ENCODE data around the gene FBXO11.
A peak's percentile ranks its signal among the peaks of the same experiment; 100 is the strongest.
"Not testable (repeated sequence)": the region's sequence is repeated elsewhere in the genome, so short reads cannot be mapped to it uniquely, and the experiment has no call there.

Gene FBXO11

DNA sequence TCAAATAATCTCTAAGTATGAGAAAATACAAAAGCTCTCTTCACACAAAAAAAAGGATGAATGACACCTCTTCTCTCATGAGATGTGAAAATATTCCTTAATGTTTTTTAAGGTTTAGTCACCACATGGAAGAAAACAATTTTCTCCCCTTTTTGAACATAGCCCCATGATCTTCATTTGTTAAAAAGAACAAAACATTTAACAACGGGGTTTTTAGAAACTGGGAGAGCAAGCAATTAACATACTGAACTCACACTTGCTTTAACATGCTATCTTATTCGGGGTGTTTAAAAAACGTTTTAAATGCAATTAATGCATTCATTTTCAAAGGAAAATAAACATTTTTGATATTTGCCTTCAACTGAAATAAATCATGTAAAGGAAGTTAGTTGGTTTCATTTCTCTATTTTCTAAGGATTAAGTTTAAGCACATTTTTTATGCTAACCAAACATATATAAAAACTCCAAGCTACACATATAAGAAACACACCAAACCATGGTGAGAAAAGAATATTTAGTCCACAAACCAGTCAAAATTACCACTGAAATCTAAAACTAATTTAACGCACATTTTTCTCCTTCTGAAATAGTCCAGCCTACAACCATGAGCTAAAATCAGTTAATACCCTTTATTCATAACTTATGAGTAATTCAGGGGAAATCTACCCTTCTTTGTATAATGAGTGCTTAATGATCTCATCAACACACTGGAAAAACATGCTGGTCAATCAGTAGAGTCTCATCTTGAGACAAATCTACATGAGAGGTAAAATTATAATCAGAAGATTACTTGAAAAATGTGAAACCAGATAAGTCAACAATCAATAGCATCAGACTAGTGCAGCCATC, 8.2 kb downstream of the FBXO11 start:
- no peak for DNase-seq (ENCODE audit: low read depth)

DNA sequence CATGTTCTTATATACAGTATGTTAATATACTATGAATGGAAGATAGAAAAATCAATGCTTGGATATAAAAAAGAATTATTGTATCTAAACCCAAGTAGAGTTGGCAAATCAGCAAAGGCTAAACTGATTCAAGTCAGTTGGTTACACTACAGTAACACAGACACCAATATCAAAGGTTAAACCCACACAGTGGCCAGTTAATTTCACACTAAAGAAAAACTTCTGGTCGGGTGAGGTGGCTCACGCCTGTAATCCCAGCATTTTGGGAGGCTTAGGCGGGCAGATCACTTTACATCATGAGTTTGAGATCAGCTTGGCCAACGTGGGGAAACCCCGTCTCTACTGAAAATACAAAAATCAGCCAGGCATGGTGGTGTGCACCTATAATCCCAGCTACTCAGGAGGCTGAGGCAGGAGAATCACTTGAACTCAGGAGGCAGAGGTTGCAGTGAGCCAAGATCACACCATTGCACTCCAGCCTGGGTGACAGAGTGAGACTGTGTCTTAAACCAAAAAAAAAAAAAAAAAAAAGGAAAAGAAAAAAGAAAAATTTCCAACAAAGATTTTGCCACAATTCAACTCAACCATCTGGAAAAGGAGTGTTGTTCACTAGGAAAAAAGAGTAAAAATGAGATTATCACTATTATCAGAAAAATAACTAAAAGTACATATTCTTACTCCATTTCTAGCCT, 9.0 kb downstream of the FBXO11 start:
- DNase-seq (ENCODE audit: low read depth), result not testable (repeated sequence)

DNA sequence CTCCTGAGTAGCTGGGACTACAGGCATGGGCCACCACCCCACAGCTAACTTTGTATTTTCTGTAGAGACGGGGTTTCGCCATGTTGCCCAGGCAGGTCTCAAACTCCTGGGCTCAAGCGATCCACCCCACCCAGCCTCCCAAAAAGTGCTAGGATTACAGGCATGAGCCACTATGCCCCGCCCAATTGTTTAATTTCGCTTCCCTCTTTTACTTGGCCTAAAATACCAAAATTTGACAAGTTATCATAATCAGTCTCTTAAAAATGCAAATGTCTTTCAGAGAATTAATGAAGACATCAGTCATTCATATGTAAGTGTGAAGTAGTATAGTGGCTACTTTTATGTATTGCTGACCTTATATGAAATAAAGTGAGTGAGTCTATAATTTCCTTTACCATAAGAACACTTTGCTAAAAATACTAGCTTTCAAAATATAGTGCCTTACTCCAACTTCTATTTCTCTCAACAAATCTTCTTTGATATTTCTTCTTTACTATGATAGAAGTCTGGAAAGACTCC, 9.8 kb downstream of the FBXO11 start:
- DNase-seq (ENCODE audit: low read depth), result no peak

DNA sequence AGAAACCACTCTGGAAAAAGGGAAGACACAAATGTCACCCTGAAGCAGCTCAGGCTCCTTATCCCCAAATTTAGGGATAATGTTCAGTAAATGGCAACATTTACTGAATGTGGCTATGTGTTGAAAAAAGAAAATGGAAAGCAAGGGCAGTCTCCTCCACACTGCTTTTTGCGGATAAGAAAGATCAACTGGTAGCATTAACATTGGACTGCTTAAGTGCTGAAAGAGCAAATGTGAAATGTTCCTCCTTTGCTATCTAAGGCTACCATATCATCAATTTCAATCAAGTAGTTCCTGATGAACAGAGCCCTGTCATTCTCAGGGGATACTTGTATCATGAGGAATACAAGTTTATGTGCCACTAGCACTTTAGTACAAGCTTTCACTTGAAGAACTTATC, 12.5 kb downstream of the FBXO11 start:
- DNase-seq (ENCODE audit: low read depth), result no peak

DNA sequence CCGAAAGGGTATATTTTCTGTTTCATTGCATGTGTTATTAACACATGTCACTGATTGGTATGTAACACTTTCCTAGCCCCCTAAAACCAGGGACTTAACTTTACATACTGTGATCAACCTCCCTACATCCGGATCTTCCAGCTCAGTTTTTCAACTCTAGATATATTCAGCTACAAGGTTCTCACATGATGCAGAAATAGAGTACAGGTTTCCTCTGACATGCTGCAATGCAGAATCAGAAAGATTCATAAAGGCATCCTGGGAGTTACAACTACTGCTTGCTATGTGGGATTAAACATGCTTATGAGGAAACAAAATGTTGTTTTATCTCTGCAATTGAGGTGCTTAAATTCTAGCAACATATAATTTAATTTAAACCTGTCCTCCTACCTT, 14.0 kb downstream of the FBXO11 start:
- no peak for DNase-seq (ENCODE audit: low read depth)

DNA sequence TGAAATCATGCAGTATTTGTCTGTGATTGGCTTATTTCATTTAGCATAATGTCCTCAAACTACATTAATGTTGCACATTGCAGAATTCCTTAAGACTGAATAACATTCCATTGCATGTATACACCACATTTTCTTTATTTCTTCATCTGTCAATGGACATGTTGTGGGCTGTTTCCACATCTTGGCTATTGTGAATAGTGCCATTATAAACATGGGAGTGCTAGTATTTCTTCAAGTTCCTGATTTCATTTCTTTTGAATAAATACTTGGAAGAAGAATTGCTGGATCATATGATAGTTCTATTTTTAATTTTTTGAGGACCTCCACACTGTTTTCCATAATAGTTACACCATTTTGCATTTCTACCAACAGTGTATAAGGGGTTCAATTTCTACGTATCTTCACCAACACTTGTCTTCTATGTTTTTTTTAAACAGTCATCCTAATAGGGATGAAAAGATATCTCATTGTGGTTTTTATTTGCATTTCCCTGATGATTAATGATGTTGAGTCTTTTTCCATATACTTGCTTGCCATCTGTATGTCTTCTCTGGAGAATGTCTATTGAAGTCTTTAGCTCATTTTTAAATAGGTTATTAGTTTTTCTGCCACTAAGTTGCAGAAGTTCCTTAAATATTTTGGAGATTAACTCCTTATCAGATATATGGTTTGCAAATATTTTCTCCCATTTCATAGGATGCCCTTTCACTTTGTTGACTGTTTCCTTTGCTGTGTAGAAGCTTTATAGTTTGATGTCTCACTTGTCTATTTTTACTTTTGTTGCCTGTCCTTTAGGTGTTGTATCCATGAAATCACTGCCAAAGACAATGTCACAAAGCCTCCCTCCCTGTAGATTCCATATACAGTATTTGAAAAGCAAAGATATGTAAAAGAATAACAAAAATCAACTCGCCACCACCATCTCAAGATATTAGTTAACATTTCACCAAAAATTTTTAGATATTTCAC, 14.6 kb downstream of the FBXO11 start:
- DNase-seq (ENCODE audit: low read depth), result no peak

DNA sequence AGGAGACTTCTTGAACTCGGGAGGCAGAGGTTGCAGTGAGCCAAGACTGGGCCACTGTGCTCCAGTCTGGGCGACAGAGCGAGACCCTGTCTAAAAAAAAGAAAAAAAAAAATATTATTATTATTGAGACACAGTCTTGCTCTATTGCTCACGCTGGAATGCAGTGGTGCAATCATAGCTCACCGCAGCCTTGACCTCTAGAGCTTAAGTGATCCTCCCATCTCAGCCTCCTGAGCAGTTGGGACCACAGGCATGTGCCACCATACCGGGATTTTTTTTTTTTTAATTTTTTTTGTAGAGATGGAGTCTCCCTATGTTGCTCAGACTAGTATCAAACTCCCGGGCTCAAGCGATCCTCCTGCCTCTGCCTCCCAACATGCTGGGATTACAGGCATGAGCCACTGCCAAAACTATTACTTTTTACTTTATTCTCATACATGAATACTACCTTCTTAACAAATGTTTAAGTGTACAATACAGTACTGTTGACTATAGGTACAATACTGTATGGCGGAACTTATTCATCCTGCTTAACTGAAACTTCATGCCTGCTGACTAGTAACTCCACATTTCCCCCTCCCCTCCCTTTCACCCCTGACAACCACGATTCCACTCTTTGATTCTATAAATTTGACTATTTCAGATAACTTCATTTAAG, 15.5 kb downstream of the FBXO11 start:
- no peak for DNase-seq (ENCODE audit: low read depth)

DNA sequence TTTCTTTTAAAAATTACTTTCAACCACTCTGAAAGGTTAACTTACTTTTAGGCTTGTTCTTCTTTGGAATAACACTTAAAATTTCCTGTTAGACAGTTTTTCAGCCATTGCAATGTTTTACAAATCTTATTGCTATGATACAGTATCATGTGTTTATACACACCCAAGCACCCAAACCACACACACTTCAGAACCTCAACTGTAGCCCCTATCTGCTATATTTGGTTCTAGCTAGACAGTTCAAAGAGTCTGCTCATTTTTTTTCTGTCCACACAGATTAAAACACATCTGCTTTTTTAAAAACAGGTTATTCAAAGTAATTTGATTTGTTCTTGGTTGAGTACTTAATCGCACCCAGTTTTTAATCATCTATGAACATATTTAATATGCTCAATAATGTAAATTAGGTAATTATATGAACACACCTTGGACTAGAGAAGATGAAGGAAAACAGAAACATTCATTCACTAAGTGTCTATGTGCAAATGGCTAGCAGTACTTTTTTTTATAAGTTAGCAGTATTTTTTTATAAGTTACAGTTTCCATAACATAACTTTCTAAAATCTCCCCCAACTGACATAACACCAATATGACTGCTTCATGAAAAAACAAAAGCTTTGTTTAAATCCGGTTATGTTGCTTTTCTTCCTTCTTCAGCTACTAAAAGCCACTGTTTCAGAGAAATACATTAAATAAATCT, 17.6 kb downstream of the FBXO11 start:
- DNase-seq (ENCODE audit: low read depth), result no peak

DNA sequence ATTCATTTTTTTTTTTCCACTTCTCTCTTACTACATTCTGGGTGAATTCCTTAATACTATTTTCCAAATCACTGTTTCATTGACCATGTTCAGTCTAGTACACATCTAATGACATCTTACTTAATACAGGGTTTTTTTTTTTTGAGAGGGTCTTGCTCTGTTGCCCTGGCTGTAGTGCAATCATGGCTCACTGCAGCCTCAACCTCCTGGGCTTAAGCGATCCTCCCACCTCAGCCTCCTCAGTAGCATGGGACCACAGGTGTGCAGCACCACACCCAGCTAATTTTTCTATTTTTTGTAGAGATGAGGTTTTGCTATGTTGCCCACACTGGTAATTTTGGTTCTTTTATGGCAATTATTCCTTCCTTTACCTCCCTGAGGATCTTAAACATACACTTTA, 29.4 kb downstream of the FBXO11 start:
- DNase-seq (ENCODE audit: low read depth), result no peak

DNA sequence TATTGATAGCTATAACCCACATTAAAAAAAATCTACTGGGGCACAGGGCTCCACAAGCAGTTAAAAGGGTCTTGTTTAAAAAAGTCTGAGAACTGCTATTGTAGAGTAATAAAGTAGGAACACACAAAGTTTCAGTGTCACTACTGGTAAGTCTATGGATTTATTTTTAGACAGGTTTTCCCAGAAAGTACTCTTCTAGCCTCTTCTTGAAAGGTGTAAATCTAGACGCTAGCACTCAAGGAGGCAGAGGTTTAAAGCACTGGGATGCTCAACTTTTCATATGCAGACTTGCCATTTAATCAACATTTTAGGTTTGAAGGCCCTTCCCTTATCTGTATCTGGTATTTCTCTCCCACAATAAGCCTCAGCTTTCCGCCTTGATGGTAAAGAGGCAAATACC, 33.4 kb downstream of the FBXO11 start:
- DNase-seq (ENCODE audit: low read depth), result no peak

DNA sequence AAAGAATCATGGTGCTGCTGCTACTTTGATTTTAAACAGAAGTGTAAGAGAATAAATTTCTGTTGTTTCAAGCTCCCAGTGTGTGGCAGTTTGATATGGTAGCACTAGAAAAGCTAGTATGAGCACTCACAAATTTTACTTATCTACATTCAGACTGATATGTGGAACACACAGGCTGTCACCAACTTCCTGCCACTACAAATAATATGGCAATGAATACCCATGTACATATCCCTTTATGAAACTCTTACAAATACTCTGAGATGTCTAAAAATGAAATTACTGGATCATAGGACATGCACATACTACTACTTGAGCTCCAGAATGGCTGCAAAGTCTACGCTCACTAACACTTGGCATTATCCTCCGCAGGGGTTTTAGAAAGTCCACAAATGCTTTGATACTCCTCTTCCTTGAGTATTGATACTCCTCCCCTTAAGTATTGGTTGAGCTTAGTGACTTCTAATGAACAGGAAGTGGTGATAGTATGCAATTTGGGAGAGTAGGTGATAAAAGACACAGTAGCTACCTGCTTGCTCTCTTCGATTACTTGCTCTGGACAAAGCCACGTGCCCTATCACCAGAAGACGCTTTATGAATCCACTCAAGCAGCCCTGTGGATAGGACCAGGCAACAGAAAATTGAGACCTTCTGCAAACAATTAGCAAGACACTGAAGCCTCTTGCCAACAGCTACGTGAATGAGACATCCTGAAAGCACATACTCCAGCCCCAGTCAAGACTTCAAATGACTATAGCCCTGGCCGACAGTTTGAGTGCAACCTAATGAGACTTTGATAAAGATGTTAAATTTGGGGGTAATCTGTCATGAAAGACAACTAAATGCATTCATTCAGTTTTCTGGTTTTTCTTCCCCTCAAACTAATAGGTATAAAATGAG, 35.4 kb downstream of the FBXO11 start:
- DNase-seq (ENCODE audit: low read depth), result no peak

DNA sequence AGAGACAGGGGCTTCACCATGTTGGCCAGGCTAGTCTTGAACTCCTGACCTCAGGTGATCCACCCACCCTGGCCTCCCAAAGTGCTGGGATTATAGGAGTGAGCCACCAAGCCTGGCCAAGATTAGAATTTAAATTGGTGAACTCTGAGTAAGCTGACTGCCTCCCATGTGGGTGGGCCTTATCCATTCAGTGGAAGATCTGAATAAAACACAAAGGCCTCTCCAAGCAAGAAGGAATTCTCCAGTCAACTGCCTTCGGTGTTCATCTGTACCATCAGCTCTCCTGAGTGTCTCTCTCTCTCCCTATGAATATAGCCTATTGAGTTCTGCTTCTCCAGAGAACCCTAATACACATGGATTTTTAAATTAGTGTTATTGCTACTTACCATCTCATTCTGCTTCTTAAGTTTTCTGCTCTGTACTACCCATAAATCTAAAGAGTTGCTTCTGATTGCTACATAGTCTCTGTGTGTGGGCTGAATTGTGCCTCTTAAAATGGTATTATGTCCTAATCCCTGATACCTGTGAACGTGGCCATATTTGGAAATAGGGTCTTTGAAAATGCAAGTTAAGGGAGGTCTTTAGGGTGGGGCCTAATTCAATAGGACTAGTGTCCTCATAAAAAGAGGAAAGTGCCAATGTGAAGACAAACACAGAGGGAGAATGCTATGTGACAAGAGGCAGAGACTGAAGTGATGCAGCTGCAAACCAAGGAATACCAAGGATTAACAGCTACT, 36.3 kb downstream of the FBXO11 start:
- no peak for DNase-seq (ENCODE audit: low read depth)

DNA sequence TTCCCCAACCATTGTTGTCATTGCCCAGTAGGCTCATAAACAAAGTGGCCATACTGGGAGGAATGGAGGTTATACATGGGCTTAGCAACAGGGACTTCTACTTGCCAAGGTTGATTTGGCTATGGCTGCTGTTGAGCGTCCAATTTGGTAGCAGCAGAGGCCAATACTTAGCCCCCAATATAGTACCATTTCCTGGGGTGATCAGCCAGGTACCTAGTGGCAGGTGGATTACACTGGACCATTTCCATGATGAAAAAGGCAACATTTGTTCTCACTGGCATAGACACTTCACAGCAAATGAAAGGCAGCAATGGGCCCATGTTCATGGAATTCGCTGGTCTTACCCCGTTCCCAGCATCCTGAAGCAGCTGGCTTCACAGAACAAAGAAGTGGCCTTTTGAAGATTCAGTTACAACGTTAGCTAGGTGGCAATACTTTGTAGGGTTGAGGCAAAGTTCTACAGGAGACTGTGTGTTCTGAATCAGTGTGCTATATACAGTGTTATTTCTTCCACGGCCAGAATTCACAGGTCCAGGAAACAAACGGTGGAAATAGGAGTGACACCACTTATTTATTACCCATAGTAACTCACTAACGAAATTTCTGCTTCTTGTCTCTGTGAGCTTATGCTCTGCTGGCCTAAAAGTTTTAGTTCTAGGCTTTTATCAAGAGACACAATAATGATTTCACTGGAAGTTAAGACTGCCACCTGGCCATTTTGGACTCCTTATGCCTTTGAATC, 37.5 kb downstream of the FBXO11 start:
- DNase-seq (ENCODE audit: low read depth), result no peak

DNA sequence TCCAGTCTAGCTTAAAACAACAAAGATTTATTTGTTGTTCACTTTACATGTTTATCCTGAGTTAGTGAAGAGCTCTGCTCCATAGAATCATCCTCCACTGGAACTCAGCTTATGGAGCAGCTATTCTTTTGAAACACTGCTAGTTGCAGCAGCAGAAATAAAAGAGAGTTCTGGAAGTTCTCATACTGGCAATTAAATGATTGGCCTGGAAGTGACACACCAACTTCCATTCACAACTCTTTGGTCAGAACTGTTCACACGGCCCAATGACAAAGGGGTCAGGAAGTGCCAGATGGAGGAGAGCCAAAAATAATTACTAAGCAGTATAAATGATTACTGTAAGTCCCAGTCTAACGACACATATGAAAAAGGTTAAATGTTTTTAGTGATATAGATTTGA, 39.1 kb downstream of the FBXO11 start:
- peak; percentile 50 for DNase-seq (ENCODE audit: low read depth)

DNA sequence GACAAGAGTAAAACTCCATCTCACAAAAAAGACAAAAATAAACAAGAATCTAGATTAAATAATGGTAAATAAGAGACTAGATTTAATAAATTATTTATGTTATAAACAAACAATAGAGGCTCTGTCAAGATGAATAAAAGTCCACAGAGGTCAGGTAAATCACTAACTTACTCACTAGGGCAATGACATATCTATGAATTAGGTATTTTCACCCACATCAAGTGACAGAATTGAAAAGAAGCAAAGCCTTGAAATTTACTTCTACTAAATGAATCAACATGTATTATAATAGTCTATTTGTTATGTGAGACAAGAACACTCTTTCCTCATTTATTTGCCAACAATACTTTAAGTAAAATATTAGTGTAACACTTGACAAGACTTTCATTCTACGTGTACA, 41.7 kb downstream of the FBXO11 start:
- DNase-seq (ENCODE audit: low read depth), result no peak

DNA sequence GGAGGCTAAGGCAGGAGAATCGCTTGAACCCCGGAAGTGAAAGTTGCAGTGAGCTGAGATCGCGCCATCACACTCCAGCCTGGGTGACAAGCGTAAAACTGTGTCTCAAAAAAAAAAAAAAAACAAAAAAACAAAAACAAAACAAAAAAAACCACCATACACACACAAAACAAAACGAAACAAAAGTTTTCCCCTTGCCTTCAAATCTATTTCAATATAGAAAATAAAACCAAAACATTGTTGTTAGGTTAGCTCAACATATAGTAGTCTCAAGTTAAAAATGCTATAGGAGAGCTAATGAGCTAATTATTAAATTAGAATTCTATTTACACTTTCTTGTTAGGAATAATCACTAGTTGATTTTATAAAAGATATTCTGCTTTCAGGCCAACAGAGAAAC, 43.3 kb downstream of the FBXO11 start:
- DNase-seq (ENCODE audit: low read depth), result no peak

DNA sequence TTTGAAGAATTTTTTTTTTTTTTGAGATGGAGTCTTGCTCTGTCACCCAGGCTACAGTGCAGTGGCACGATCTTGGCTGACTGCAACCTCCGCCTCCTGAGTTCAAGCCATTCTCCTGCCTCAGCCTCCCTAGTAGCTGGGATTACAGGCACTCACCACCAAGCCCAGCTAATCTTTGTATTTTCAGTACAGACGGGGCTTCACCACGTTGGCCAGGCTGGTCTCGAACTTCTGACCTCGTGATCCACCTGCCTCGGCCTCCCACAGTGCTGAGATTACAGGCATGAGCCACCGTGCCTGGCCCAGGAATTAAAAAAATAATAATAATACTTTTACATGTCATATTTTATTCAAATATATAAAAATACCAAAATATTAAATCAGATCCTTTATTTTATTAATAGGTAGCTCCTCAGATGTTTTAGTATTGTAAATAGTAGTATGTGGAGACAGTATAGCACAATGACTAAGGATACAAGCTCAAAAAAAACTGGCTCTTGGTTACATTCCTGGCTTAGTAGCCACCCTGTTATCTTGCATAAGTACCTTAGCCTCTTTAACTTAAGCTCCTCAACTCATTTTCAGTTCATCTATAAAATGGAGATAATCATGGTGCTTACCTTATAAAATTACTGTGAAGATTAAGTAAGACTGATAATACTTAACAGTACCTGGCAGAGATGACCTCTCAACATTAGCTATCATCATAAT, 53.1 kb downstream of the FBXO11 start:
- not testable (repeated sequence) for DNase-seq (ENCODE audit: low read depth)

DNA sequence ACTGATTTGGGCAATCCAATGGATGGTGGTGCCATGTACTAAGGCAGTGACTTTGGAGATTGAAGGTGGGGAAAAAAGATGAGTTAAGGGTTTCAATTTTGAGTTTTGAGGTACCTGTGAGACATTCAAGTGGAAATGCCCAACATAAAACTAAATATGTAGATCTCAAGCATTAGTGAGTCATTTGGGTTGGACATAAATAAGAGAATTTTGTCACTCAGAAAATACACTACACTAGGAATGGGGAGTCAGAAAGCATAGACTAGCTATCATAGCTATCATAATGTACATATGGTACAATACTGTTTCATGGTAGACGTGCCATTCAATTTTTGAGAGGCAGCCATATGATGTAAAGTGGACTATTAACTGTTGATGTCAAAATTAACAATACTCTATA, 56.1 kb downstream of the FBXO11 start:
- DNase-seq (ENCODE audit: low read depth), result no peak
